Stimulated activated CD4-positive, alpha-beta T cell treated with anti-CD3 and anti-CD28 coated beads, Interleukin-12 subunit alpha, Interleukin-12 subunit beta, amount 100 ng/mL, for 48 hours (primary cell): ENCODE measurements around the gene CNKSR1.

Experiments
- DNase-seq, 3 donors: peaks; one replicate each; pipeline ENCODE4 v3.0.0-alpha.2; 2020; ENCODE audit warnings: low read depth in 2 of 3, low spot score in 1 of 3

Gene CNKSR1, protein sequence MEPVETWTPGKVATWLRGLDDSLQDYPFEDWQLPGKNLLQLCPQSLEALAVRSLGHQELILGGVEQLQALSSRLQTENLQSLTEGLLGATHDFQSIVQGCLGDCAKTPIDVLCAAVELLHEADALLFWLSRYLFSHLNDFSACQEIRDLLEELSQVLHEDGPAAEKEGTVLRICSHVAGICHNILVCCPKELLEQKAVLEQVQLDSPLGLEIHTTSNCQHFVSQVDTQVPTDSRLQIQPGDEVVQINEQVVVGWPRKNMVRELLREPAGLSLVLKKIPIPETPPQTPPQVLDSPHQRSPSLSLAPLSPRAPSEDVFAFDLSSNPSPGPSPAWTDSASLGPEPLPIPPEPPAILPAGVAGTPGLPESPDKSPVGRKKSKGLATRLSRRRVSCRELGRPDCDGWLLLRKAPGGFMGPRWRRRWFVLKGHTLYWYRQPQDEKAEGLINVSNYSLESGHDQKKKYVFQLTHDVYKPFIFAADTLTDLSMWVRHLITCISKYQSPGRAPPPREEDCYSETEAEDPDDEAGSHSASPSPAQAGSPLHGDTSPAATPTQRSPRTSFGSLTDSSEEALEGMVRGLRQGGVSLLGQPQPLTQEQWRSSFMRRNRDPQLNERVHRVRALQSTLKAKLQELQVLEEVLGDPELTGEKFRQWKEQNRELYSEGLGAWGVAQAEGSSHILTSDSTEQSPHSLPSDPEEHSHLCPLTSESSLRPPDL

DNA sequence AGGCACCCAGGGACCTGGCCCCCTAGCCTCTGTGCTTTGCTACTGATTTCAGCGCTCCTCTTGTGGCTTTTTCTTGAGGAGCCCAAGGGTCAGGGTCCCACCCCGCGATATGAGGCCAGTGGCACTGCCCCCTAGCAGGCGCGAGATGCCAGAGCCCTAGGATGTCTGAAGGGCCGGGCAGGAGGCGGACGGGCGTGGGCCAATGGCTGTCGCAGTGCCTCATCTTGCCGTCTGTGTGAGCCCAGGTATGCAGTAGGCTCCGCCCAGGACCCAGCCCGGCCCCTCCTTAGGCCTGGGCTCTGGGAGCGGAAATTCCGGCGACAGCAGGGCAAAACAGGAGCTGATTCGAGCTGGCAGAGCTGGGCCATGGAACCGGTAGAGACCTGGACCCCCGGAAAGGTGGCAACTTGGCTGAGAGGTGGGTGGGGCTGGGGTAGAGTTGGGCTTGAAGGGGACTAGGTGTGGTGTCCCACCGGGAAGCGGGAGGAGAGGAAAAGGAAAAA lies at the start of gene CNKSR1:
Gene CNKSR1, plus strand, starts transcription at position 310 of the 503 bp plus-strand sequence. Its CDS starts 57 bp downstream, at position 367.
- no peak for DNase-seq

DNA sequence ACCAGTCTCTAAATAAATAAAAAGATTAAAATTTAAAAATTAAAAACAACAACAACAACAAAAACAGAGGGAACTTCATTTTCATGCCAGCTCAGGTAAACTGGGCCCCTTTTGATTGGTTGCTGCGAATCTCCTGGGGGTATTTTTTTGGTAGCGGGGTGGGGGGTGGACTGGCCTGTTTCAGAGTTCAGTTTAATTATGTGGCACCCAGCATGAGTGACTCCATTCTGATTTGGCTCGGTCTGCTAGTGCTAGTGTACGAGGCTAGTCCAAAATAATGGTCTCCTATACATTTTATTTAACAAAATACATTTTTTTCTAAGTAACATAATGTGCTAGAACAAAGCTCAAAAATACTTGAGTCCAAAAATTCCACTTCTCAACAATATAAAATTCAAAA lies 47.5 kb upstream of the CNKSR1 start:
- no peak for DNase-seq

DNA sequence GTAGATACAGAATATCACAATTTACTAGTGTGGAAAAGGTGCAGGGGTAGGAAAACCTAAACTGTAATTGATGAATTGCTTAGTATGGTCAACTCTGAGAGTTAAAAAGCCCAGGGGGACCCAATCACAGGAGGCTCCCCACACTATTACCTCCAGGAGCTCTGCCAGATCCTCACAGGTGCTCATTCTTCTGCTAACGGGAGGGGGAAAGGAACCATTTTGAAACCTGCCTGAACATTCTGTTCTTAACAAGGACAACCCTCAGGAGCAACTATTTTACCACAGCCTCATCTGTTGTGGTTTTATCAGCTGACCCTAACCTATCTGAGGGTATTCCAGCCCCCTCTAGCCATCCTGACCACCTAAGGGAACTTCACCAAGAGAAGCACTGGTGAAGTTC lies 46.6 kb upstream of the CNKSR1 start:
- no peak for DNase-seq

DNA sequence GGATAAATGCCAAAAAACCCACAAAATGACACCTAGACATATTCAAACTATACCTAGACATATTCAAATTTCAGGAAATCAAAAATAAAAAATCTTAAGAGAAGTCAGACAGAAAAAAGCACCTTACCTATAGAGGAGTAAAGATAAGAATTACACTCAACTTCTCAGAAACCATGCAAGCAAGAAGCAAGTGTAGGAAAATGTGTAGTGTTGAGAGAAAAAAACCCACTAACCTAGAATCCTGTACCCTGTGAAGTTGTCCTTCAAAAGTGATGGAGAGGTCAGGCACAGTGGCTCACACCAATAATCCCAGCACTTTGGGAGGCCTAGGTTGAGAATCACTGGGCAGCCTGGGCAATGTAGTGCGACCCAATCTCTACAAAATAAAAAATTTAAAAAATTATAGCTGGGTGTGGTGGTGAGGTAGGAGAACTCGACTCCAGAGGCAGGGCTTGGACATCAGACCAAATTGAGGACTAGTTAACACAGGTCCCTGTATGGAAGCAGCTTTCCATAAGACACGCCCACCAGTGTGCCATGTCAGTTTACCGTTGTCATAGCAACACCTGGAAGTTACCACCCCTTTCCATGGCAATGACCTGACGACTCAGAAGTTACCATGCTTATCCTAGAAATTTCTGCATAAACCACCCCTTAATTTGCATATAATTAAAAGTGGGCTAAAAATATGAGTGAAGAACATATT lies 45.0 kb upstream of the CNKSR1 start:
- DNase-seq: no peak

DNA sequence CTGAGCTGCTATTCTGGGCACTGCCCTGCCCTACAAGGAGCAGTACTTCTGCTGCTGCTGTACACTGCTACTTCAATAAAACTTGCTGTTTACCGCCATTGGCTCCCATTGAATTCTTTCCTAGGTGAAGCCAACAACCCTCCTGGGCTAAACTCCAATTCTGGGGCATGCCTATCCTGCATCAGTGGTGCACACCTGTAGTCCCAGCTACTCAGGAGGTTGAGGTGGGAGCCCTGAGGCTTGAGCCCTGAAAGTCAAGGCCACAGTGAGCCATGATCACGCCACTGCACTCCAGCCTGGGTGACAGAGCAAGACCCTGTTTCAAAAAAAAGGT lies 44.5 kb upstream of the CNKSR1 start:
- DNase-seq: no peak

DNA sequence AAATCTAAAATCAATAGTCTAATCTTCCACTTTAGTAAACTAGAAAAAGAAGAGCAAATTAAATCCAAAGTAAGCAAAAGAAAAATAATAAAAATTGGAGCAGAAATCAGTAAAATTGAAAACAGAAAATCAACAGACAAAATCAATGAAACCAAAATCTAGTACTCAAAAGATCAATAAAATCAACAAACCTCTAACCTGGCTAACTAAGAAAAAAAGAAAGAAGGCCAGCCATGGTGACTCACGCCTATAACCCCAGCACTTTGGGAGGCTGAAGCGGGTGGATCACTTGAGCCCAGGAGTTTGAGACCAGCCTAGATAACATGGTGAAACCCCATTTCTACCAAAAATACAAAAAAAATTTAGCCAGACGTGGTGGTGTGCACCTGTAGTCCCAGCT lies 42.8 kb upstream of the CNKSR1 start:
- no peak for DNase-seq

DNA sequence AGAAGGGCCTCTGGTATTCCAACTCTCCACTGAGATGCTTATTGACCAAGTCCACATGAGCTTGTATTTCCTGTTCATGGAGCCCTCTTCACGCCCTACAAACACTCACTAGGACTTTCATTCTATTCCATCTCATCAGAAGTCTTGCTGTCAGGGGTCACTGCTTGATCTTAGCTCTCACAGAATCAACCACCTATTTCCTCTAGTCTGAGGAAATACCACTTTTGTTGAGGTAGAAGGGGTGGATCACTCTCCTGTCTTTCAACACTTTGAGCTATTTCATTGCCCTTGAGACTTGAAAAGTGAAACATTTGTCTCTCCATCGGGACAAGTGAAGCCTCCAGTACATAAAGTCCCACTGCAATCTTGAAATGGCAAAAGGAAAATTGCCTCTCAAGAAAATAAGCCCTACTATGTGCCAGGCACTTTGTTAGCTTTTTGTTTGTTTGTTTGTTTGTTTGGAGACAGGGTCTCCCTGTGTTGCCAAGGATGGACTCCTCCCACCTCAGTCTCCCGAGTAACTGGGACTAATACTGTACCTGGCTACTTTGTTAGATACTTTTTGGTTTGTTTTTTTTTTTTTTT lies 38.2 kb upstream of the CNKSR1 start:
- no peak for DNase-seq

DNA sequence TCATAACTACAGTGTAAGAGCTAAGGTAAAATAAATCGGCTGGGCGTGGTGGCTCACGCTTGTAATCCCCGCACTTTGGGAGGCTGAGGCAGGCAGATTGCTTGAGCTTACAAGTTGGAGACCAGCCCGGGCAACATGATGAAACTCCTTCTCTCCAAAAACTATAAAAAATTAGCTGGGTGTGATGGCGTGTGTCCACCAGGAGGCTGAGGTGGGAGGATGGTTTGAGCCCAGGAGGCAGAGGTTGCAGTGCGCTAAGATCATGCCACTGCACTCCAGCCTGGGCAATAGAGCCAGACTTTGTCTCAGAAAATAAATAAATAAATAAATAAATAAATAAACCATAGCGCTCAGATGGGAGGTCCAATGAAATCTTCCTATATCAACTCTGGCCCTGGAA lies 35.1 kb upstream of the CNKSR1 start:
- DNase-seq: no peak

DNA sequence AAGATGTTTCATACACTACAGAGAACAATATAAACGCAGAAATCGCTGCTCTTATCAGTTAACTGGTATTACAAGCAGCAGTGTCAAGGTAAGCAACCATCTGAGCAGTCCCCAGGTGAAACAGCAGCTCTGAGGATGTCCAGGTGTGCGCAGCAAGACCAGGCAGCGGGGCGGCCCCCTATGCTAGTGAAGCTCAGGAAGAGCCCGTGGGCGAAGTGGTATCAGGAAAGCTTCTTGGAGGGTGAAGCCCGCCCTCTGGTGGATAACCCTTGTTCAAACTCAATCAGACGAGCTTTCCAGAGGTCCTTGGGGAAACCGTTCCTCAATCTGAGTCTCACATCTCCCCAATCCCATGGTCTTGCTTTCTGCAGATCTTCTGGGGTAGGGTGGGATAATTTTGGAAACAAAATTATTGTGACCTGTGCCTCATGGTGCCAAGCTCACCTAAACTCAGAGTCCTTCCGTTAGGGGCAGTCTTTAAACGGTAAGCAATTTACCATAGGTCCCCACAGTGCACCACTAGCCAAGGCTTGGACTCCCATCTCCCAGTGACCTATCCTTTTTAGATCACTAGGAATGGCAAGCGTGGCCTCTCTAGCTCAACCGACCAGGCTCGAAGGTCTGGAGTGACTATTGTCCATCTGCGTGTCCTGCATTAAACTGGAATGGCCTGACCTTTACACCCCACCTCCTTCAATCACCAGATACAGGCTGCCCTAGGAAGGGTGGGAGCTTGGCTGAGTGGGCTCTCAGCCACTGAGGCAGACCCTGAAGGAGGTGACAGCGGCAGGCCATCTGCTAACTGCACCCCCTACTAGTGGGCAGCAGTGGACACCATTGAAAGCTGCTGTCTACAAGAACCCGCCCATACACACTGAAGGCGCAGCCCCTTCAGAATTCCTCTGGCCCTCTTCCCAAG lies 32.0 kb upstream of the CNKSR1 start:
- DNase-seq: peak in 2 of 3 donors; percentile 65 to 80

DNA sequence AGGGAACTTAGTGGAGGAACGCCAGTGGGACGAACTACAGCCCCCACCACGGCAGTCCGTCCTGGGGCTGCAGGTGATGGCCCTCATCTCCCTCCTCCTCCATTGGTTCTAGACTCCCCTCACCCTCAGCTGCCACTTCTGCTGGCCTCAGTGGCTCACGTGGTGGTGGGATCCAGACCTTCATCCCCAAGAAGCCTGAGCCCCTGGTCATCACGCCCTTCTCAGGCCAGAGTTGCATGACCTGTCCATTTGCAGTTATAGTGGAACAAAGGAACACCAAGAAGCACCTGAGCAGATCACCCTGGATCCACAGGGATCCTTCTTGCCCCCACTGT lies 31.4 kb upstream of the CNKSR1 start:
- DNase-seq: no peak

DNA sequence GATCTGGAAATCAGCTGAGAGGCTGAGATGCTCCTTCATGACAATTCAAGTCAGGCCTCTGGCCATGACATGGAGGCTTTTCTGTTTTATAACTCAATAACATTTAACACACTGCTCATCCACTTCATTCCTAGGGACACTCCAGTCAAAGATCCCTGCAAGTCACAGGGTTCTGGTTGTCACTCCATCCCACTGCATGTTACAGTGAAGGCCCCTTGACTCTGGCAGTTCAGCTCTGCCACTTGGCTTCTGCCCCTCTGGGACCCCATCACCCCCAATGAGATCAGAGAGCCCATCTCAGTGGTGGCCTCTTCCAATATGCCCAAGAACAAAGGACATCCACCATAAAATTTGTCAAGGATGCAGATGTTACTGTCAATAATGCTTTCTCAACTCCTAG lies 28.4 kb upstream of the CNKSR1 start:
- DNase-seq: no peak

DNA sequence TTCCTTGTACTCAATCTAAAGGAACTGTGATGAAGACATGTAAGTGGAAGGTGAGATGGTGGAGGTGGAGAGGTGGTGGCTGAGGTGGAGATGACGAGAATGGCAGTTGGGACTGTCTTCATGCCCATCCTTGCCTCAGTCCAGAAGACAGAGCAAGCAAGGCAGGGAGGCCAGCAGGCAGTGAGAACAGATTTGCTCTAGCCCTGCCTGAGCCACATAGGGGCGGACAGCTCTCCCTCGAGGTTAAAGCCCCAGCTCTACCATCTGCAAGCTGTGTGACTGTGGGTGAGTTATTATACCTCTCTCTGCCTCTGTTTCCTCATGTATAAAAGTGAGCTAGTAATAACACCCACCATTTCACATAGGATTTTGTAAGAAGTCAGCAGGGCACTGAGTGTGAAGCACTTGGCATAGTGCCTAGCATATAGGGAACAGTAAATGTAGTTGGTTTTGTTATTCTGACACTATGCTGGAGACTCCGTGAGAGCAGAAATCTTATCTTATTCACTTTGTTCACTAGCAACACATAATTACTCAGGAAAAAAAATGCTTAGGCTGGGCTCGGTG lies 23.2 kb upstream of the CNKSR1 start:
- no peak for DNase-seq

DNA sequence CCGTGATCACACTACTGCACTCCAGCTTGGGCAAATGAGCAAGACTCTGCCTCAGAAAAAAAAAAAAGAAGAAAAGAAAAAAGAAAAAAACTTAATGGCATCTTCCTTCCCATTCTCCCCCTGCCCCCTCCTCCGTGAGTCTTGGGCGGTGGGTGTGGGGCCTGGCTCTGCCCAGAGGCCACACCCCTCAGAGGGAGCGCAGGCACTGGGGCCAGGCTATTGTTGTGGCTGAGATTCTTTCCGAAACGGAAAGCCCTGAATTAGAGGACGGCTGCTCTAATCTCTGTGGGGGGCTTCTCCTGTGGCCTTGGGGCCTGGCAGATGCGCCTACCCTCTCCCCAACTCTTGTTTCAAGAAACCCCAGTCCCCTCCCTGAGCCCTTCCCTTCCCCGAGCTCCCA lies 22.5 kb upstream of the CNKSR1 start:
- DNase-seq: no peak

DNA sequence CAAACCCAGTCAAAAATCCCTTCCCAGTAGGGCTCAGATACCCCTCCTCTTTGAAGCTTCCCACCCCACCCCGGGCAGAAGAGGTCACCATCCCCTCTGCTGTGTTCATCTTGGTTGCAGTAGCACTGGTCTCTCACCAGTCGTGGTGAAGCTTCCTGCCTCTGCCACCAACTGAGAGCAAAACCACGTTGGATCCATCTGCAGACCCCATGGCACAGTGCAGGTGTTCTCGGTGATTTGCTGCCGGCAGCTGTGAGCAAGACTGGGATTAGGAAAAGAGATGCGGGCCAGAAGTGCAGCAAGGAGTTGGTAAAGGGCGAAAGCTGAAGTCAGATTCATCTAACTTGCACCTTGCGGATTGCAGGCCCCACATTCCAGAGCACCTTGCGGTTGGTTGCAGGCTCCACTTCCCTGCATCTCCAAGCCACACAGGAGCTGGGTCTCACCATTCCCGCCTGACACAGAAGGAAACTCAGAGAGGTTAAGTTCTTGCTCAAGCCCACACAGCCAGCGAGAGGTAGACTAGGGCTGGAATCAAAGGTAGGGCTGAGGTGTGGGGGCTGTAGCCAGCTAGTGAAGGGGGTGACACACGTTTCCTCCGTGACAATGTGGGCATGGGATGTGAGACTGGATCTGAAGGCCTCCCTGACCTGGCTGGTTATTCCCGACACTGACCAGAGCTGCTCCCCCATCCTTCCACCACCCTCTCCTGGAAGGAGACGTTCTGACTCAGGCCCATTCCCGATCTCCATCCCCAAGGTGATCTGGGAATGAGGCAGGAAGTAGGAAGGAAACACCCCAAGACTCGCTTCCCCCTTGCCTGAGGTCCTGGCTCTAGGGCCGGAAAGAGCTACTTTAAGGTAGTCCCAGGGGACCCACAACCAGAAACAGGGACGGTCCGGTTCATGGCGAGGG lies 21.7 kb upstream of the CNKSR1 start:
- DNase-seq: no peak

DNA sequence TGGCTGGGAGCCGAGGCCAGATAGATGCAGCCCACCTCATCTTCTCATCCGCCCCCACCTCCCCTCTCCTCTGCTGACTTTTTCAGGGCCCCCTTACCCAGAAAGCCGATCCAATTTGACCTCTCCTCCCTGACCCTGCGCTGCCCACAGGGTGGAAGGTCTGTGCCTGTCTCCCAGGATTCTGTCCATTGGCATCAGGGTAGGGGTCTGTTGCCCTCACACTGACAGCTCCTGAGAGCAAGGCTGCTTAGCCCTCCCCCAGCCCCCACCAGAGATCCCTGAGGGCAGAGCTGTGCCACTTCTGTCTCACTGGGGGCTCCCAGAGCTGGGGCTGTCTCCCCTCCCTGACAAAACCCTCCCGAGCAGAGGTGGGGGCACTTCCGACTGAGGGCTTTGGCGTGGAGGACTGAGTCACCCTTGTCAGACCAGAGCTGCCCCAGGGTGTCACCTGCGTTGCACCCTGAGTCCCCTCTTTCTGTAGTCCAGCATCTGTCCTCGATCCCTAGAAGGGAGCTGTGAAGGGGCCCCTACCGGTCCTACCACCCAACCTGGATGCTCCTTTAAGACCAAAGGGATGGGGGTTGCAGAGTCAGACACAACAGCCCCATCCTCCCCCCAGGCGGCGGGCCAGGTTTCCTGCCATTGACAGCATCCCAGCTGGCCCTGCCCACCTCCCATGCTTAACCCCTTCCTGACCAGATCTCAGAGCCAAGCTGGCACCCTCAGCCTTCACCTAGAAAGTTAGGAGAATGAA lies 20.8 kb upstream of the CNKSR1 start:
- no peak for DNase-seq

DNA sequence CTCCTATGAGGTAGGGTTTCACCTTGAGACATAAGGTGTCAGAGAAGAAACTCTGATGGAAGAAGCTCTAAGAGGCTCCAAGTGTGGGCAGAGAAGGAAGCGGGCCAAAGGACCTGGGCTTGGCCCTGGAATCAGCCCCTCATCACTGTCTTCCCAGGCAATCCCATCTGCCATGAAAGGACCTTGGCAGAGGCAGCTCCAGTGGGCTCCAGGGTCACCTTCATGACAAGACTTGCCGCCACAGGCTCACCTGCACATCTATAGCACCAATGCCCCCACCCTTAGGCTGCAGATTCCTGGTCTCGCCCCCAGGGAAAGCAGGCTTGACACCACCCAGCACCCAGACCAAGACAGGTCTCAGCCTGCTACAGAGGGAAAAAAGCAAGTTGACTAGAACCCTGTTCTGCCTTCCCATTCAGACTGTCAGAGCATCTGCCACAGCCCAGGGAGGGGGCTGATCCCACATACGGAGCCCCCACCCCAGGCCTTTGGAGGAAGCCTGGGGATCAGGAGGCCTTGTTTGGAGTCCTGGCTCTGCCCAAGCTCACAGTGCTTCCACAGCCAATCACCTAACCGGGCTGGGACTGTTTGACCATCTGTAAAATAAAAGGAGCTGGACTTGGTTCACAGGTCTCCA lies 18.9 kb upstream of the CNKSR1 start:
- no peak for DNase-seq

DNA sequence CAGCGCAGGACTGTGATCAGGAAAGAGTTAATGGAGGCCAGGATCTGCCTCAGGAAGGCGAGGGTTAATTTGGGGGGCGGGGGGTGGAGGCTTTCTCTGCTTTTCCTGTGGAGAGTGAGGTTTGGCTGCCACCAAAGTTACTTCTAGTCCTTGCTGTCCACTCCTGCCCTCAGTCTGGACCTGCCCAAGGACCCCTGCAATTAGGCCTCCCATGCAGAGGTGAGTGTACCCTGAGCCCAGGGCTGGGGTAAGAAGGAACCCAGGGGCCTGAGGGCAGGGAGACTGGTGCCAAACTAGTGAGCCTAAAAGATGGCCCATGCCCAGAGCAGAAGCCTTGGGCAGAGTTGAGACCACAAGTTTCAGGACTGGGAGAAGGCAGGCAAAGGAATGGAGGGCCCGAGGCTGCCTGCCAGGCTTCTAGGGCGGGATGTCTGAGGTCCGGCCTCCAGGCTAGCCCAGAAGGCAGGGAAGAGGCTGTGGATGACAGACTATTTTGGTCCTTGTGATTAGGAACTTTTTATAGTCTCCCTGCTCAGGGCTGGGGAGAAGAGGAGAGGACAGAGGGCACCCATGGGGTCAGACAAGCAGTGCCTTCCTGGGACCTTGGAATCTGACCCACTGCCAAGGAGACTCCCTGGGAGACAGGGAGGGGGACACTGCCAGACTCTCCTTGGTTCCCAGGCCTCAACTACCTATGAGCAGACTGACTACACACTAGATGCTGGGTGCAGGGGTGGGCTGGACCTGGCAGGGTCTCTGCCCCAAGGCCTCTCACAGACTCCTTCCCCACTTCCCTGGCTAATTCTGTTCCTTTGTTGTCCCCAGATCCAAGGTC lies 18.2 kb upstream of the CNKSR1 start, which contains the start of gene FAM110D:
Gene FAM110D, plus strand, starts transcription at position 172 of the 835 bp plus-strand sequence. CDS start 2,213 bp downstream, outside the sequence.
- no peak for DNase-seq
